ENCODE results near the gene AGAP1.

AGAP1 gene

GRCh38 chr2:236146436-236146835, 652.6 kb downstream of the AGAP1 start:
- H3K27me3 ChIP-seq (ENCODE audit: low read depth, low read length) = no peaks in the 10 kb centered on the region
- H3K36me3 ChIP-seq (ENCODE audit: control insufficient read depth in 1 of 2, insufficient read depth in 2 of 2, low read length in 2 of 2) = no peaks in the 10 kb centered on the region
- H3K9me3 ChIP-seq (ENCODE audit: control insufficient read depth in 1 of 2, low read length in 2 of 2) = peaks cover 0 to 5% of the 10 kb centered on the region in 2 donors
- no peaks in the 10 kb centered on the region for H3K4me1 ChIP-seq (ENCODE audit: control insufficient read depth in 1 of 2, insufficient read depth in 2 of 2, low read length in 2 of 2)
- H3K27ac ChIP-seq (ENCODE audit: low read length) = no peak overlapping the region
- no peak overlapping the region for H3K4me3 ChIP-seq (ENCODE audit: low read depth in 1 of 2, low read length in 2 of 2)

GRCh38 chr2:236155406-236155805, 661.6 kb downstream of the AGAP1 start:
- Histone ChIP-seq H3K4me3 (ENCODE audit: low read depth in 1 of 2, low read length in 2 of 2) (no peak overlapping the region), H3K9me3 (ENCODE audit: control insufficient read depth in 1 of 2, low read length in 2 of 2) (peaks cover 4 to 10% of the 10 kb centered on the region in 2 donors), H3K4me1 (ENCODE audit: control insufficient read depth in 1 of 2, insufficient read depth in 2 of 2, low read length in 2 of 2) (no peaks in the 10 kb centered on the region), H3K36me3 (ENCODE audit: control insufficient read depth in 1 of 2, insufficient read depth in 2 of 2, low read length in 2 of 2) (no peaks in the 10 kb centered on the region), H3K27me3 (ENCODE audit: low read depth, low read length) (no peaks in the 10 kb centered on the region), H3K27ac (ENCODE audit: low read length) (no peak overlapping the region)

GRCh38 chr2:236156095-236156859, 662.4 kb downstream of the AGAP1 start:
- Histone ChIP-seq H3K9me3 (ENCODE audit: control insufficient read depth in 1 of 2, low read length in 2 of 2) (peaks cover 0 to 10% of the 10 kb centered on the region in 2 donors), H3K27me3 (ENCODE audit: low read depth, low read length) (peaks cover 2% of the 10 kb centered on the region), H3K4me3 (ENCODE audit: low read depth in 1 of 2, low read length in 2 of 2) (no peak overlapping the region), H3K4me1 (ENCODE audit: control insufficient read depth in 1 of 2, insufficient read depth in 2 of 2, low read length in 2 of 2) (no peaks in the 10 kb centered on the region), H3K36me3 (ENCODE audit: control insufficient read depth in 1 of 2, insufficient read depth in 2 of 2, low read length in 2 of 2) (no peaks in the 10 kb centered on the region), H3K27ac (ENCODE audit: low read length) (no peak overlapping the region)

GRCh38 chr2:236156860-236157194, 663.0 kb downstream of the AGAP1 start:
- Histone ChIP-seq H3K4me3 (ENCODE audit: low read depth in 1 of 2, low read length in 2 of 2) (no peak overlapping the region), H3K36me3 (ENCODE audit: control insufficient read depth in 1 of 2, insufficient read depth in 2 of 2, low read length in 2 of 2) (no peaks in the 10 kb centered on the region), H3K27ac (ENCODE audit: low read length) (no peak overlapping the region), H3K4me1 (ENCODE audit: control insufficient read depth in 1 of 2, insufficient read depth in 2 of 2, low read length in 2 of 2) (no peaks in the 10 kb centered on the region), H3K27me3 (ENCODE audit: low read depth, low read length) (peaks cover 8% of the 10 kb centered on the region), H3K9me3 (ENCODE audit: control insufficient read depth in 1 of 2, low read length in 2 of 2) (peaks cover 0 to 10% of the 10 kb centered on the region in 2 donors)

- no peaks in the 10 kb centered on the region for H3K36me3 ChIP-seq (ENCODE audit: control insufficient read depth in 1 of 2, insufficient read depth in 2 of 2, low read length in 2 of 2)
- H3K27ac ChIP-seq (ENCODE audit: low read length) = no peak overlapping the region
- H3K27me3 ChIP-seq (ENCODE audit: low read depth, low read length) = peaks cover 13% of the 10 kb centered on the region
- H3K4me3 ChIP-seq (ENCODE audit: low read depth in 1 of 2, low read length in 2 of 2) = no peak overlapping the region
- H3K4me1 ChIP-seq (ENCODE audit: control insufficient read depth in 1 of 2, insufficient read depth in 2 of 2, low read length in 2 of 2) = no peaks in the 10 kb centered on the region
- peaks cover 0 to 7% of the 10 kb centered on the region in 2 donors for H3K9me3 ChIP-seq (ENCODE audit: control insufficient read depth in 1 of 2, low read length in 2 of 2)
Measured at GRCh38 chr2:236157366-236157765, 663.5 kb downstream of the AGAP1 start.

GRCh38 chr2:236157815-236158498, 664.1 kb downstream of the AGAP1 start:
- Histone ChIP-seq H3K4me1 (ENCODE audit: control insufficient read depth in 1 of 2, insufficient read depth in 2 of 2, low read length in 2 of 2) (no peaks in the 10 kb centered on the region), H3K27me3 (ENCODE audit: low read depth, low read length) (peaks cover 19% of the 10 kb centered on the region), H3K36me3 (ENCODE audit: control insufficient read depth in 1 of 2, insufficient read depth in 2 of 2, low read length in 2 of 2) (no peaks in the 10 kb centered on the region)

GRCh38 chr2:236158969-236159777, 665.3 kb downstream of the AGAP1 start:
- Histone ChIP-seq H3K27ac (ENCODE audit: low read length) (no peak overlapping the region), H3K9me3 (ENCODE audit: control insufficient read depth in 1 of 2, low read length in 2 of 2) (no peaks in the 10 kb centered on the region), H3K4me1 (ENCODE audit: control insufficient read depth in 1 of 2, insufficient read depth in 2 of 2, low read length in 2 of 2) (peaks cover 0 to 12% of the 10 kb centered on the region in 2 donors), H3K27me3 (ENCODE audit: low read depth, low read length) (peaks cover 29% of the 10 kb centered on the region), H3K4me3 (ENCODE audit: low read depth in 1 of 2, low read length in 2 of 2) (no peak overlapping the region), H3K36me3 (ENCODE audit: control insufficient read depth in 1 of 2, insufficient read depth in 2 of 2, low read length in 2 of 2) (no peaks in the 10 kb centered on the region)

More at GRCh38 chr2:236157815-236158498, 664.1 kb downstream of the AGAP1 start:
- Histone ChIP-seq H3K4me3 (ENCODE audit: low read depth in 1 of 2, low read length in 2 of 2) (no peak overlapping the region), H3K9me3 (ENCODE audit: control insufficient read depth in 1 of 2, low read length in 2 of 2) (peaks cover 0 to 4% of the 10 kb centered on the region in 2 donors), H3K27ac (ENCODE audit: low read length) (no peak overlapping the region)

GRCh38 chr2:236159778-236160170, 665.9 kb downstream of the AGAP1 start:
- Histone ChIP-seq H3K27ac (ENCODE audit: low read length) (no peak overlapping the region), H3K4me1 (ENCODE audit: control insufficient read depth in 1 of 2, insufficient read depth in 2 of 2, low read length in 2 of 2) (peaks cover 0 to 18% of the 10 kb centered on the region in 2 donors), H3K27me3 (ENCODE audit: low read depth, low read length) (peaks cover 34% of the 10 kb centered on the region), H3K9me3 (ENCODE audit: control insufficient read depth in 1 of 2, low read length in 2 of 2) (no peaks in the 10 kb centered on the region), H3K4me3 (ENCODE audit: low read depth in 1 of 2, low read length in 2 of 2) (no peak overlapping the region), H3K36me3 (ENCODE audit: control insufficient read depth in 1 of 2, insufficient read depth in 2 of 2, low read length in 2 of 2) (no peaks in the 10 kb centered on the region)

- Histone ChIP-seq H3K27me3 (ENCODE audit: low read depth, low read length) (peaks cover 39% of the 10 kb centered on the region), H3K4me3 (ENCODE audit: low read depth in 1 of 2, low read length in 2 of 2) (no peak overlapping the region), H3K9me3 (ENCODE audit: control insufficient read depth in 1 of 2, low read length in 2 of 2) (no peaks in the 10 kb centered on the region), H3K4me1 (ENCODE audit: control insufficient read depth in 1 of 2, insufficient read depth in 2 of 2, low read length in 2 of 2) (peaks cover 0 to 21% of the 10 kb centered on the region in 2 donors), H3K27ac (ENCODE audit: low read length) (no peak overlapping the region), H3K36me3 (ENCODE audit: control insufficient read depth in 1 of 2, insufficient read depth in 2 of 2, low read length in 2 of 2) (no peaks in the 10 kb centered on the region)
Measured at GRCh38 chr2:236160366-236161081, 666.7 kb downstream of the AGAP1 start.

- H3K4me3 ChIP-seq (ENCODE audit: low read depth in 1 of 2, low read length in 2 of 2) = no peak overlapping the region
- H3K36me3 ChIP-seq (ENCODE audit: control insufficient read depth in 1 of 2, insufficient read depth in 2 of 2, low read length in 2 of 2) = no peaks in the 10 kb centered on the region
- no peaks in the 10 kb centered on the region for H3K9me3 ChIP-seq (ENCODE audit: control insufficient read depth in 1 of 2, low read length in 2 of 2)
- H3K27me3 ChIP-seq (ENCODE audit: low read depth, low read length) = peaks cover 39% of the 10 kb centered on the region
- H3K27ac ChIP-seq (ENCODE audit: low read length) = no peak overlapping the region
- peaks cover 0 to 26% of the 10 kb centered on the region in 2 donors for H3K4me1 ChIP-seq (ENCODE audit: control insufficient read depth in 1 of 2, insufficient read depth in 2 of 2, low read length in 2 of 2)
Measured at GRCh38 chr2:236161082-236161462, 667.2 kb downstream of the AGAP1 start.

GRCh38 chr2:236161531-236161930, 667.7 kb downstream of the AGAP1 start:
- H3K4me1 ChIP-seq (ENCODE audit: control insufficient read depth in 1 of 2, insufficient read depth in 2 of 2, low read length in 2 of 2) = peaks cover 0 to 31% of the 10 kb centered on the region in 2 donors
- no peak overlapping the region for H3K27ac ChIP-seq (ENCODE audit: low read length)
- no peaks in the 10 kb centered on the region for H3K9me3 ChIP-seq (ENCODE audit: control insufficient read depth in 1 of 2, low read length in 2 of 2)
- H3K4me3 ChIP-seq (ENCODE audit: low read depth in 1 of 2, low read length in 2 of 2) = no peak overlapping the region
- H3K27me3 ChIP-seq (ENCODE audit: low read depth, low read length) = peaks cover 43% of the 10 kb centered on the region
- no peaks in the 10 kb centered on the region for H3K36me3 ChIP-seq (ENCODE audit: control insufficient read depth in 1 of 2, insufficient read depth in 2 of 2, low read length in 2 of 2)

Measured in muscle layer of duodenum (tissue), 2 donors.